ENCODE data around the gene ATE1. TPM values are rescaled to one million over a fixed set of nuclear protein-coding genes. Genes with fewer than 3 reads are reported as not detected.

ATE1 gene
- total and polyA plus RNA-seq, 2 donors (not counting 1 experiment from before 2014, with no cell fraction given), result 19.3 to 28.1 TPM

DNA sequence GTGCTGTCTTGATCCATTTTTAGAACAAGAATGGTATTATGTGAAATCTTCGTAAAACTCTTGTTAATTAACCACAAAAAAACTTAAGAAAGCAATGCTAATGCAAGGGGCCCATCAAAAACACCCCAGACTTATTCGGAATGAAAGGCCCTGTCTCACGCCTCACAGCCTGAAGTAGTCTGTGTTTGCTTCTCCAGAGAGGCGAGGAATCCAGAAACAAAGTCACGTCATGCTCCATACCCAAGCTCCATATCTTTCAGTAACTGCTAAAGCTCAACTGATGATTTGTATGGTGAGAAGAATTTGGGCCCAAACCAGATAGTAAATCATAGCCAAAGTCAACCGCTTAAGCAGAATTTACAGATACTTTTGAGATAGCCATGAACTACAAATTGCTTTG, 155.4 kb downstream of the ATE1 start:
- H3K4me2 ChIP-seq (ENCODE audit: extremely low read depth, insufficient read depth, low read length), result no peak overlapping the region
- H3K9me3 ChIP-seq (ENCODE audit: control insufficient read depth, insufficient read depth, low read depth, low read length), result no peaks in the 10 kb centered on the region
- no peaks in the 10 kb centered on the region for H3K36me3 ChIP-seq (ENCODE audit: control insufficient read depth, insufficient read depth, low read length)
- H3K4me1 ChIP-seq (ENCODE audit: control insufficient read depth, extremely low read depth, insufficient read depth, low read length), result no peaks in the 10 kb centered on the region
- no peak overlapping the region for H3K27ac ChIP-seq (ENCODE audit: insufficient read depth, low read length)
- H3K27me3 ChIP-seq (ENCODE audit: control insufficient read depth, insufficient read depth, low read length), result no peaks in the 10 kb centered on the region
- H3K79me2 ChIP-seq (ENCODE audit: control insufficient read depth, insufficient read depth, low read length), result no peaks in the 10 kb centered on the region
- no peak for TF ChIP-seq EZH2 (IDR thresholded peaks at IDR 0.05; ENCODE audit: low read length, missing control alignments)
- TF ChIP-seq, protein P1, sequence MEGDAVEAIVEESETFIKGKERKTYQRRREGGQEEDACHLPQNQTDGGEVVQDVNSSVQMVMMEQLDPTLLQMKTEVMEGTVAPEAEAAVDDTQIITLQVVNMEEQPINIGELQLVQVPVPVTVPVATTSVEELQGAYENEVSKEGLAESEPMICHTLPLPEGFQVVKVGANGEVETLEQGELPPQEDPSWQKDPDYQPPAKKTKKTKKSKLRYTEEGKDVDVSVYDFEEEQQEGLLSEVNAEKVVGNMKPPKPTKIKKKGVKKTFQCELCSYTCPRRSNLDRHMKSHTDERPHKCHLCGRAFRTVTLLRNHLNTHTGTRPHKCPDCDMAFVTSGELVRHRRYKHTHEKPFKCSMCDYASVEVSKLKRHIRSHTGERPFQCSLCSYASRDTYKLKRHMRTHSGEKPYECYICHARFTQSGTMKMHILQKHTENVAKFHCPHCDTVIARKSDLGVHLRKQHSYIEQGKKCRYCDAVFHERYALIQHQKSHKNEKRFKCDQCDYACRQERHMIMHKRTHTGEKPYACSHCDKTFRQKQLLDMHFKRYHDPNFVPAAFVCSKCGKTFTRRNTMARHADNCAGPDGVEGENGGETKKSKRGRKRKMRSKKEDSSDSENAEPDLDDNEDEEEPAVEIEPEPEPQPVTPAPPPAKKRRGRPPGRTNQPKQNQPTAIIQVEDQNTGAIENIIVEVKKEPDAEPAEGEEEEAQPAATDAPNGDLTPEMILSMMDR (conservative IDR thresholded peaks at IDR 0.05 in 1 of 2, IDR thresholded peaks at IDR 0.05 in 1 of 2; ENCODE audit: low read depth in 1 of 2, low read length in 2 of 2), result no peak
- no peak overlapping the region for H3K4me3 ChIP-seq (replicated peaks in 1 of 4; ENCODE audit: control extremely low read depth in 1 of 4, insufficient read depth in 1 of 4, low read depth in 3 of 4, low read length in 4 of 4)
- H3K9ac ChIP-seq (ENCODE audit: insufficient read depth, low read length), result no peak overlapping the region
- no peaks in the 10 kb centered on the region for H4K20me1 ChIP-seq (ENCODE audit: control insufficient read depth, extremely low read depth, insufficient read depth, low read length)
- no peak overlapping the region for H2AFZ ChIP-seq (ENCODE audit: low read length)
- DNase-seq (ENCODE audit: low read depth in 2 of 2), result peak in 1 of 2 donors; percentile 40

DNA sequence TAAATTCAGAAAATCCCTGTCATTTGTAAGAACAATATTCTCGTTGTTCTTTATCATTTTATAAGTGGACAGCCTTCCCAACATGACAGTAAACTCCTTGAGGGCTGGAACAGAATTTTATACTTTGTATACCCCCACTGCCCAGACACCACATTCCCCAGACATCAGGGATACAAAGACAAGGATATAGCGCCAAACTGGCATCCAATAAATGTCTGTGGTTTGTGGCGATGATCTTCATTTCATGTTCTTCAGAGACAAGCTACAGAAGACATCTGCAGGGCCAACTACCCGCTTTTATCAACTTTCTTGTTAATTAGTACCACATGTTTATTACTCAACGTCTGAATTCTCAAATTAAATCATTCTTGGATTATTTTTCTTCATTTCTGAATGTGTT, 155.9 kb downstream of the ATE1 start:
- Histone ChIP-seq H3K4me1 (ENCODE audit: control insufficient read depth, extremely low read depth, insufficient read depth, low read length) (no peaks in the 10 kb centered on the region), H3K79me2 (ENCODE audit: control insufficient read depth, insufficient read depth, low read length) (no peaks in the 10 kb centered on the region), H3K9ac (ENCODE audit: insufficient read depth, low read length) (no peak overlapping the region), H2AFZ (ENCODE audit: low read length) (no peak overlapping the region), H3K4me2 (ENCODE audit: extremely low read depth, insufficient read depth, low read length) (no peak overlapping the region), H3K9me3 (ENCODE audit: control insufficient read depth, insufficient read depth, low read depth, low read length) (no peaks in the 10 kb centered on the region), H4K20me1 (ENCODE audit: control insufficient read depth, extremely low read depth, insufficient read depth, low read length) (no peaks in the 10 kb centered on the region), H3K27me3 (ENCODE audit: control insufficient read depth, insufficient read depth, low read length) (no peaks in the 10 kb centered on the region), H3K36me3 (ENCODE audit: control insufficient read depth, insufficient read depth, low read length) (no peaks in the 10 kb centered on the region), H3K27ac (ENCODE audit: insufficient read depth, low read length) (no peak overlapping the region), H3K4me3 (replicated peaks in 1 of 4; ENCODE audit: control extremely low read depth in 1 of 4, insufficient read depth in 1 of 4, low read depth in 3 of 4, low read length in 4 of 4) (no peak overlapping the region)
- peak in 1 of 2 donors; percentile 50 for DNase-seq (ENCODE audit: low read depth in 2 of 2)
- TF ChIP-seq, protein P1 (conservative IDR thresholded peaks at IDR 0.05 in 1 of 2, IDR thresholded peaks at IDR 0.05 in 1 of 2; ENCODE audit: low read depth in 1 of 2, low read length in 2 of 2), result no peak
- no peak for TF ChIP-seq EZH2 (IDR thresholded peaks at IDR 0.05; ENCODE audit: low read length, missing control alignments)

DNA sequence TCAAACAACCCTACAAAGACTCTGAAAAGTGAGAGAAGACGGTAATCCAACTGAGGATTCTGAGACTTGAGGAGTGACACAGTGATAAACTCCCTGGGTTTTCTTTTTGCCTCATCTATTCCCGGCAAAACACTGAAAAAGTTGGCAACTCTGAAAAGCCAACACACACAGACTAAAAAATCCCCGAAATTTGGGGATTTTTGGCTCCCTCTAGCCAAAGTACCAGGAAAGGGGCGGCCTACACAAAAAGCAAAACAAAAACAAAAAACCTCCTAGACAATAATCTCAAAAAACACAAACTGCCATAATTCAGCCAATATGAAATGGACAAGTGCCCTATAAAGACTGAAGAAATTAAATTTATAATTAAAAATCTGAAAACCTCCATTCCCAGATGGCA, 161.4 kb downstream of the ATE1 start:
- Histone ChIP-seq H4K20me1 (ENCODE audit: control insufficient read depth, extremely low read depth, insufficient read depth, low read length) (no peaks in the 10 kb centered on the region), H3K9ac (ENCODE audit: insufficient read depth, low read length) (no peak overlapping the region), H3K4me1 (ENCODE audit: control insufficient read depth, extremely low read depth, insufficient read depth, low read length) (no peaks in the 10 kb centered on the region), H3K79me2 (ENCODE audit: control insufficient read depth, insufficient read depth, low read length) (no peaks in the 10 kb centered on the region), H3K4me3 (replicated peaks in 1 of 4; ENCODE audit: control extremely low read depth in 1 of 4, insufficient read depth in 1 of 4, low read depth in 3 of 4, low read length in 4 of 4) (no peak overlapping the region), H3K27me3 (ENCODE audit: control insufficient read depth, insufficient read depth, low read length) (no peaks in the 10 kb centered on the region), H3K9me3 (ENCODE audit: control insufficient read depth, insufficient read depth, low read depth, low read length) (no peaks in the 10 kb centered on the region), H3K36me3 (ENCODE audit: control insufficient read depth, insufficient read depth, low read length) (no peaks in the 10 kb centered on the region), H2AFZ (ENCODE audit: low read length) (no peak overlapping the region), H3K27ac (ENCODE audit: insufficient read depth, low read length) (no peak overlapping the region), H3K4me2 (ENCODE audit: extremely low read depth, insufficient read depth, low read length) (no peak overlapping the region)
- TF ChIP-seq, protein P1 (conservative IDR thresholded peaks at IDR 0.05 in 1 of 2, IDR thresholded peaks at IDR 0.05 in 1 of 2; ENCODE audit: low read depth in 1 of 2, low read length in 2 of 2), result no peak
- no peak for TF ChIP-seq EZH2 (IDR thresholded peaks at IDR 0.05; ENCODE audit: low read length, missing control alignments)
- DNase-seq (ENCODE audit: low read depth in 2 of 2), result no peak

Data from fibroblast of lung (primary cell).